Stomach (tissue), 9 donors: Measurements from ENCODE around the gene FGFR2. TPM values are rescaled to one million over a fixed set of nuclear protein-coding genes. Genes with fewer than 3 reads are reported as not detected.

Source experiments
- DNase-seq, 2 donors: peaks; one replicate each; pipeline versions ENCODE4 v3.0.0 to v3.0.0-alpha.2; 2013 to 2019
- H3K27ac ChIP-seq, 5 donors: fragments of 200-600 bp in 4 of 5; sonication (generic) in 4 of 5; one replicate each; pipeline ENCODE4 v1.5.1; 2013 to 2019; ENCODE audit warnings: mild to moderate bottlenecking in 1 of 5, moderate library complexity in 1 of 5
- H3K27me3 ChIP-seq, 3 donors: fragments of 200-600 bp; sonication (generic); one replicate each; pipeline ENCODE4 v1.5.1; 2017 to 2019; ENCODE audit warnings: mixed run types in 1 of 3
- H3K36me3 ChIP-seq, 4 donors: fragments of 200-600 bp; sonication (generic); 1 replicate in 3 of 4; 2 replicates in 1 of 4; pipeline ENCODE4 v1.5.1; 2016 to 2019
- H3K4me1 ChIP-seq, 4 donors: fragments of 200-600 bp; sonication (generic); one replicate each; pipeline ENCODE4 v1.5.1; 2016 to 2019
- H3K4me3 ChIP-seq, 4 donors: fragments of 200-600 bp; sonication (generic) in 3 of 4; one replicate each; pipeline ENCODE4 v1.5.1; 2016 to 2019; ENCODE audit warnings: mild to moderate bottlenecking in 1 of 4
- H3K9me3 ChIP-seq, 4 donors: fragments of 200-600 bp; sonication (generic); one replicate each; pipeline ENCODE4 v1.5.1; 2016 to 2019
- EP300 ChIP-seq: sonication (generic); formaldehyde crosslinking; IDR thresholded peaks from one replicate; pipeline ENCODE4 v1.6.1; 2017; ENCODE audit warnings: antibody characterized with exemption
- POLR2A ChIP-seq, 4 donors: fragments of 450-650 bp; IDR thresholded peaks; one replicate each; pipeline ENCODE4 v1.6.1; 2016; ENCODE audit warnings: antibody characterized with exemption in 4 of 4, control low read depth in 2 of 4, mild to moderate bottlenecking in 1 of 4, moderate library complexity in 1 of 4
- POLR2AphosphoS5 ChIP-seq, 3 donors: sonication (generic); formaldehyde crosslinking; IDR thresholded peaks; one replicate each; pipeline ENCODE4 v1.6.1; 2016; ENCODE audit warnings: antibody characterized with exemption in 3 of 3
- WGBS, 5 donors: extraction: QIAGEN DNeasy Blood & Tissue Kit in 3 of 5; methylation state at CpG; one replicate each; pipeline versions ENCODE4 v1.1.5 to v1.1.7; 2013 to 2018; 5-methylcytosine and 5-hydroxymethylcytosine counted together
- intact Hi-C: fragments of 100-400 bp; cut with DNase I; formaldehyde crosslinking; loops from one replicate; pipeline ENCODE4 v1.15.1; 2023; ENCODE audit warnings: low total_unique reads
- polyA plus RNA-seq, 3 donors: library from polyadenylated mRNA; stranded (reverse); fragments of 200-250 nt; gene quantifications; one replicate each; pipeline ENCODE4 v1.2.3, GENCODE V29; 2013
- total RNA-seq, 5 donors: library from RNA; depleted of rRNA; stranded (reverse); fragments of >200 nt; gene quantifications; one replicate each; pipeline versions ENCODE4 v1.1.0 to v1.2.3, GENCODE V29; 2014 to 2016
- TF ChIP-seq, protein P1 (sequence below), 7 experiments: fragments of 450-650 bp in 4 of 7; fragments of 200-600 bp in 3 of 7; sonication (generic) in 3 of 7; IDR thresholded peaks; one replicate each; pipeline ENCODE4 v1.5.1; 2016 to 2019; ENCODE audit warnings: antibody characterized with exemption in 7 of 7, control low read depth in 2 of 7, mild to moderate bottlenecking in 1 of 7
- donor health status: healthy with polysubstance abuse.
- donor health status: Bipolar disorder and iron deficiency.
- donor health status: healthy.

FGFR2 gene
- total and polyA plus RNA-seq, 8 donors: 3.9 to 170 (median 18.1) TPM

DNA sequence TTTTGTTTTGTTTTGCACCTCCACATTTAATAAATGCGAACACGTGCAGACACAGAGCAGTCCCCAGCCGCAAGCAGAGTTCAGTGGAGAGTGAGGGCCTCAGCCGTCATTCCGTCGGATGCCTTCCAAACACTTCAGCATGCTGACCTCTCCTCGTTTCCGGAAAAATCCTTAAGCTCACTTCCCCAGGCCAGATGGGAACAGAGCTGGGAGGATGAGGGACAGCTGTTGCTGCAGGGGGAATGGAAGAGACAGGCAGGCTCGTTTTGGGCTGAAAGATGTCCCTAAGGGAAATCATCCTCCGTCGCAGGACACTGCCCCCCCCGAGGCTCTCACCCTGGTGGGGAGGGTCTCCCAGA, 17.2 kb upstream of the FGFR2 start:
- no peaks in the 10 kb centered on the region for H3K4me1 ChIP-seq
- H3K9me3 ChIP-seq: peaks cover 0 to 24% (median 15%) of the 10 kb centered on the region in 4 donors
- WGBS, 5 donors: 50 to 79% (median 71%) methylated on average over 12 of the region's 12 CpGs
- peak in 1 of 2 donors; percentile 82 for DNase-seq
- H3K4me3 ChIP-seq: no peak overlapping the region
- no peak overlapping the region for H3K27ac ChIP-seq
- no peaks in the 10 kb centered on the region for H3K36me3 ChIP-seq
- TF ChIP-seq, protein P1, sequence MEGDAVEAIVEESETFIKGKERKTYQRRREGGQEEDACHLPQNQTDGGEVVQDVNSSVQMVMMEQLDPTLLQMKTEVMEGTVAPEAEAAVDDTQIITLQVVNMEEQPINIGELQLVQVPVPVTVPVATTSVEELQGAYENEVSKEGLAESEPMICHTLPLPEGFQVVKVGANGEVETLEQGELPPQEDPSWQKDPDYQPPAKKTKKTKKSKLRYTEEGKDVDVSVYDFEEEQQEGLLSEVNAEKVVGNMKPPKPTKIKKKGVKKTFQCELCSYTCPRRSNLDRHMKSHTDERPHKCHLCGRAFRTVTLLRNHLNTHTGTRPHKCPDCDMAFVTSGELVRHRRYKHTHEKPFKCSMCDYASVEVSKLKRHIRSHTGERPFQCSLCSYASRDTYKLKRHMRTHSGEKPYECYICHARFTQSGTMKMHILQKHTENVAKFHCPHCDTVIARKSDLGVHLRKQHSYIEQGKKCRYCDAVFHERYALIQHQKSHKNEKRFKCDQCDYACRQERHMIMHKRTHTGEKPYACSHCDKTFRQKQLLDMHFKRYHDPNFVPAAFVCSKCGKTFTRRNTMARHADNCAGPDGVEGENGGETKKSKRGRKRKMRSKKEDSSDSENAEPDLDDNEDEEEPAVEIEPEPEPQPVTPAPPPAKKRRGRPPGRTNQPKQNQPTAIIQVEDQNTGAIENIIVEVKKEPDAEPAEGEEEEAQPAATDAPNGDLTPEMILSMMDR (IDR thresholded peaks at IDR 0.05): no peak
- intact Hi-C loops: loop anchor here (10.0 kb wide), 1 partner anchor 119 kb away; no protein-coding TSS in a partner anchor
- H3K27me3 ChIP-seq: peaks cover 0 to 7% (median 0%) of the 10 kb centered on the region in 3 donors

DNA sequence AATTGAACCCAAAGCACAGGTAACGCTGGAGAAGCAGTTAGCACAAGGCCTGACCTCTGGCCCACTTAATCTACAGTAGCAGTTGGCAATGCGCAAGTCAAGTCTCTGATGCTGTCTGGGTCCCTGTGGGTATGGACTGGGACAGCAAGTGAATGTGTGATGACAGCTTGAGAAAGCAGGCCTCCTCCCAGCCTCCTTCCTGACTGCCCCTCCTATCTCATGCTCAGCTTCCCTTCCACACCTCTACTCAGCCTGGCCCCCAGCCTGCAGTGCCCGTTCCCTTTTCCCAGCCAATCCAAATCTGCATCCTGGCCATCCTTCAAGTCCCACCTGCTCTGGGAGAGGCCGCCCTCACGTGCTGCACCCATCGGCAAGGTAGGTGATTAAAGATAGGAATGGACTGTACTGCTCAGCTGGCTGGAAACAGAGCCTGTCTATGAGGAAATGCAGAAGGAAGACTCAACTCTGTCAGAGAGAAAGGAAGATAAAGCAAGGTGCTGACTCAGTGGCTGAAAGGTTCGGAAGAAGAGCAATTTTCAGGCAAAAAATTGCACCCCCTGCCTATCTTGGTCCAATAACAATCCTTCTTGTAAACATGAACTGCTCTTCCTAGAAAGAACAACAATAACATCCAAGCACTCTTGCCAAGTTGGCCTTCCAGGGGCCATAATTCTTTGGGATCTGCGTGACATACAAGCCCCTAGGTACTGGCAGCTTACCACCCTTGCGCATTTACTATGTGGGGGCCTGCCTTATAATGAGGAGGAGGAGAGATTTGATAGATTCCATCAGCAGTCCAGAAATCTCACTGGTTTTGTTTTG, 16.6 kb upstream of the FGFR2 start:
- TF ChIP-seq, protein P1 (IDR thresholded peaks at IDR 0.05): no peak
- TF ChIP-seq EP300 (no peak), POLR2A (IDR thresholded peaks at IDR 0.05) (no peak), POLR2AphosphoS5 (IDR thresholded peaks at IDR 0.05) (no peak)
- 76 to 83% (median 77%) methylated on average over 9 of the region's 9 CpGs for WGBS, 5 donors
- H3K4me3 ChIP-seq: no peak overlapping the region
- DNase-seq: no peak
- no peaks in the 10 kb centered on the region for H3K4me1 ChIP-seq
- peaks cover 0 to 22% (median 15%) of the 10 kb centered on the region in 4 donors for H3K9me3 ChIP-seq
- peaks cover 0 to 9% (median 0%) of the 10 kb centered on the region in 3 donors for H3K27me3 ChIP-seq
- H3K36me3 ChIP-seq: no peaks in the 10 kb centered on the region
- no peak overlapping the region for H3K27ac ChIP-seq
- intact Hi-C loops: loop anchor here (10.0 kb wide), 1 partner anchor 120 kb away; no protein-coding TSS in a partner anchor

DNA sequence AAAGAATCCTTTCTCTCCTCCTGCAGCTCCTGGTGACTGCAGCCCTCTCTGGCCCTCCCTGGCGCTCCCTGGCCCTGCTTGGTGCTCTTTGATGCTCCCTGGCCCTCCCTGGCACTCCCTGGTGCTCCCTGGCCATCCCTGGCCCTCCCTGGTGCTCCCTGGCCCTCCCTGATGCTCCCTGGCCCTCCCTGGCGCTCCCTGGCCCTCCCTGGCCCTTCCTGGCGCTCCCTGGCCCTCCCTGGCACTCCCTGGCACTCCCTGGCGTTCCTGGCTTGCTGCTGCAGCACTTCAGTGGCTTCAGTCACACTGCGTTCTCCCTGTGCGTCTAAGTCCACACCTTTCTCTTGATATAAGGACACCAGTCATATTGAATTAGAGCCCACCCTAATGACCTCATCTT, 15.2 kb upstream of the FGFR2 start:
- intact Hi-C loops: loop anchor here (10.0 kb wide), 1 partner anchor 121 kb away; no protein-coding TSS in a partner anchor
- peaks cover 0 to 8% (median 3%) of the 10 kb centered on the region in 4 donors for H3K9me3 ChIP-seq
- H3K27ac ChIP-seq: no peak overlapping the region
- no peaks in the 10 kb centered on the region for H3K36me3 ChIP-seq
- H3K4me3 ChIP-seq: no peak overlapping the region
- WGBS, 5 donors: 57 to 86% (median 80%) methylated on average over 6 of the region's 6 CpGs
- TF ChIP-seq EP300 (no peak), POLR2A (IDR thresholded peaks at IDR 0.05) (no peak), POLR2AphosphoS5 (IDR thresholded peaks at IDR 0.05) (no peak)
- TF ChIP-seq, protein P1 (IDR thresholded peaks at IDR 0.05): no peak
- DNase-seq: no peak
- peaks cover 0 to 23% (median 6%) of the 10 kb centered on the region in 3 donors for H3K27me3 ChIP-seq
- peaks cover 0 to 7% (median 6%) of the 10 kb centered on the region in 4 donors for H3K4me1 ChIP-seq

DNA sequence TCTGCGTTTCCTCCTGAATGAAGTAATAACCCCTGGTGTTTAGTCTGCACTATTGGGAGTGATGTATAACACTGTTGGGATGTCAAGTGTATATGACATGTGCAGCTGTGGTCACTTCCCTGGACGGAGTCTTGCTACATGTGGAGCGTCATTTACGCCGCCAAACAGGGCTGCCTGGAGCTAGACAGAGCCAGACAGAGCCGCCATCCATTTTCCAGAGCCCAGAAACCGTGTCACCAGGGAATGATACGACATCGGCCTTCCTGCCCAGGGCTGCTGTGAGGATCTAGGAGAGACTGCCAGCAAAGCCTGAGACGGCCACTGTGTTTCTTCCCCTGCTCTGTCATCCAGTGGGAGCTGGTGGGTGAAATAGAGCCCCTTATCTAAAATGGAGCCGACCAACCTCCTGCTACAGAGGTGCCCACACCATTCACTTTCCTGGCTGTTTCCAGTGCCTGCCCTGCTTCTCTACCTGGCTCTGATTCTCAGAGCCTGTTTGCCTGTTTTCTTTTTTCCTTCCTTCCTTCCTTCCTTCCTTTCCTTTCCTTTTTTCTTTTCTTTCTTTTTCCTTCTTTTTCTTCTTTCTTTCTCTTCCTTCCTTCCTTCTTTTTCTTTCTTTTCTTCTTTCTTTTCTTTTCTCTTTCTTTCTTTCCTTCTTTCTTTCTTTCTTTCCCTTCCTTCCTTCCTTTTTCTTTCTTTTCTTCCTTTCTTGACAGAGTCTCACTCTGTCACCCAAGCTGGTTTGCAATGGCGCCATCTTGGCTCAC, 13.3 kb upstream of the FGFR2 start:
- TF ChIP-seq POLR2AphosphoS5 (IDR thresholded peaks at IDR 0.05) (no peak), POLR2A (IDR thresholded peaks at IDR 0.05) (no peak), EP300 (no peak)
- TF ChIP-seq, protein P1 (IDR thresholded peaks at IDR 0.05): no peak
- H3K9me3 ChIP-seq: no peaks in the 10 kb centered on the region
- peaks cover 0 to 15% (median 10%) of the 10 kb centered on the region in 4 donors for H3K4me1 ChIP-seq
- H3K27ac ChIP-seq: no peak overlapping the region
- intact Hi-C loops: loop anchor here (10.0 kb wide), 1 partner anchor 123 kb away; no protein-coding TSS in a partner anchor
- no peak for DNase-seq
- WGBS, 5 donors: 73 to 86% (median 83%) methylated on average over 10 to 12 of the region's 12 CpGs
- no peak overlapping the region for H3K4me3 ChIP-seq
- peaks cover 0 to 40% (median 8%) of the 10 kb centered on the region in 3 donors for H3K27me3 ChIP-seq
- H3K36me3 ChIP-seq: no peaks in the 10 kb centered on the region
